Measurements from ENCODE around the gene MMP19.

- TF ChIP-seq, protein P1, sequence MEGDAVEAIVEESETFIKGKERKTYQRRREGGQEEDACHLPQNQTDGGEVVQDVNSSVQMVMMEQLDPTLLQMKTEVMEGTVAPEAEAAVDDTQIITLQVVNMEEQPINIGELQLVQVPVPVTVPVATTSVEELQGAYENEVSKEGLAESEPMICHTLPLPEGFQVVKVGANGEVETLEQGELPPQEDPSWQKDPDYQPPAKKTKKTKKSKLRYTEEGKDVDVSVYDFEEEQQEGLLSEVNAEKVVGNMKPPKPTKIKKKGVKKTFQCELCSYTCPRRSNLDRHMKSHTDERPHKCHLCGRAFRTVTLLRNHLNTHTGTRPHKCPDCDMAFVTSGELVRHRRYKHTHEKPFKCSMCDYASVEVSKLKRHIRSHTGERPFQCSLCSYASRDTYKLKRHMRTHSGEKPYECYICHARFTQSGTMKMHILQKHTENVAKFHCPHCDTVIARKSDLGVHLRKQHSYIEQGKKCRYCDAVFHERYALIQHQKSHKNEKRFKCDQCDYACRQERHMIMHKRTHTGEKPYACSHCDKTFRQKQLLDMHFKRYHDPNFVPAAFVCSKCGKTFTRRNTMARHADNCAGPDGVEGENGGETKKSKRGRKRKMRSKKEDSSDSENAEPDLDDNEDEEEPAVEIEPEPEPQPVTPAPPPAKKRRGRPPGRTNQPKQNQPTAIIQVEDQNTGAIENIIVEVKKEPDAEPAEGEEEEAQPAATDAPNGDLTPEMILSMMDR (conservative IDR thresholded peaks at IDR 0.05 in 1 of 2, IDR thresholded peaks at IDR 0.05 in 1 of 2; ENCODE audit: extremely low read depth in 1 of 2, insufficient read depth in 1 of 2, low read depth in 1 of 2, low read length in 2 of 2): no peak
- no peak for TF ChIP-seq EZH2 (IDR thresholded peaks at IDR 0.05; ENCODE audit: borderline replicate concordance, low read length)
These were observed 7.0 kb upstream of the MMP19 start for GRCh38 chr12:55849616-55850343.

All from mammary epithelial cell (primary cell).